ENCODE measurements around the gene B3GNT5. TPM values are rescaled to one million over a fixed set of nuclear protein-coding genes. Genes with fewer than 3 reads are reported as not detected.

B3GNT5 gene
- 0.69 and 0.99 TPM in 2 replicates for total RNA-seq
- 1.7 and 5.0 TPM in 2 replicates for polyA plus RNA-seq

GRCh38 chr3:183252973-183253527 lies at the start of gene B3GNT5:
Gene B3GNT5, plus strand, starts transcription at chr3:183253253. Its CDS starts 16,546 bp downstream, at chr3:183269799.
- Histone ChIP-seq H3K4me3 (peak within 1 kb of the TSS; percentile 56), H3K36me3 (no peaks in the 10 kb centered on the region), H3K4me1 (ENCODE audit: low read depth) (no peaks in the 10 kb centered on the region), H3K9me3 (ENCODE audit: low read depth) (no peaks in the 10 kb centered on the region), H3K27ac (no peak within 1 kb of the TSS), H3K27me3 (peaks cover 46% of the 10 kb centered on the region)
- peak; percentile 11 to 38 for DNase-seq (ENCODE audit: low read depth in 1 of 2, low spot score in 1 of 2)
- no peak for TF ChIP-seq CTCF (IDR thresholded peaks at IDR 0.05; ENCODE audit: low read depth, low read length)

- Histone ChIP-seq H3K27me3 (no peaks in the 10 kb centered on the region), H3K4me3 (no peak overlapping the region), H3K27ac (no peak overlapping the region), H3K9me3 (ENCODE audit: low read depth) (no peaks in the 10 kb centered on the region), H3K4me1 (ENCODE audit: low read depth) (no peaks in the 10 kb centered on the region), H3K36me3 (no peaks in the 10 kb centered on the region)
- DNase-seq (ENCODE audit: low read depth in 1 of 2, low spot score in 1 of 2) = no peak
- TF ChIP-seq CTCF (IDR thresholded peaks at IDR 0.05; ENCODE audit: low read depth, low read length) = no peak
These were observed 49.4 kb upstream of the B3GNT5 start for GRCh38 chr3:183203670-183204069.

- DNase-seq (ENCODE audit: low read depth in 1 of 2, low spot score in 1 of 2) = no peak
- no peak overlapping the region for H3K27ac ChIP-seq
- H3K4me3 ChIP-seq = no peak overlapping the region
- no peaks in the 10 kb centered on the region for H3K9me3 ChIP-seq (ENCODE audit: low read depth)
- TF ChIP-seq CTCF (IDR thresholded peaks at IDR 0.05; ENCODE audit: low read depth, low read length) = no peak
- H3K4me1 ChIP-seq (ENCODE audit: low read depth) = no peaks in the 10 kb centered on the region
- no peaks in the 10 kb centered on the region for H3K27me3 ChIP-seq
- H3K36me3 ChIP-seq = no peaks in the 10 kb centered on the region
These were observed 44.8 kb upstream of the B3GNT5 start for GRCh38 chr3:183208260-183208659.

- Histone ChIP-seq H3K27ac (no peak overlapping the region), H3K4me1 (ENCODE audit: low read depth) (no peaks in the 10 kb centered on the region), H3K9me3 (ENCODE audit: low read depth) (no peaks in the 10 kb centered on the region), H3K27me3 (no peaks in the 10 kb centered on the region), H3K4me3 (no peak overlapping the region), H3K36me3 (no peaks in the 10 kb centered on the region)
- no peak for DNase-seq (ENCODE audit: low read depth in 1 of 2, low spot score in 1 of 2)
- no peak for TF ChIP-seq CTCF (IDR thresholded peaks at IDR 0.05; ENCODE audit: low read depth, low read length)
These were observed 44.3 kb upstream of the B3GNT5 start for GRCh38 chr3:183208800-183209199.

GRCh38 chr3:183210341-183210740 lies 42.7 kb upstream of the B3GNT5 start:
- no peak for TF ChIP-seq CTCF (IDR thresholded peaks at IDR 0.05; ENCODE audit: low read depth, low read length)
- peaks cover 4% of the 10 kb centered on the region for H3K36me3 ChIP-seq
- H3K4me3 ChIP-seq = no peak overlapping the region
- H3K27me3 ChIP-seq = no peaks in the 10 kb centered on the region
- H3K4me1 ChIP-seq (ENCODE audit: low read depth) = no peaks in the 10 kb centered on the region
- H3K9me3 ChIP-seq (ENCODE audit: low read depth) = no peaks in the 10 kb centered on the region
- no peak for DNase-seq (ENCODE audit: low read depth in 1 of 2, low spot score in 1 of 2)
- H3K27ac ChIP-seq = no peak overlapping the region
